ENCODE measurements around the gene SSX2.
"Not testable (repeated sequence)": the region's sequence is repeated elsewhere in the genome, so short reads cannot be mapped to it uniquely, and the experiment has no call there.

Gene SSX2

GRCh38 chrX:52707078-52707477, at the start of gene SSX2:
Gene SSX2 (minus strand): TSS chrX:52707178. CDS start chrX:52705749, 1,429 bp downstream.
- DNase-seq = not testable (repeated sequence)

GRCh38 chrX:52750952-52751351, 44.0 kb upstream of the SSX2 start, which contains the start of gene SSX2B:
Gene SSX2B (plus strand): TSS chrX:52751252. CDS start chrX:52752681, 1,429 bp downstream.
- DNase-seq = not testable (repeated sequence)

- DNase-seq = not testable (repeated sequence)
These were observed 14.9 kb downstream of the SSX2 start for GRCh38 chrX:52692034-52692433.

GRCh38 chrX:52662218-52662617, 44.8 kb downstream of the SSX2 start:
- DNase-seq = not testable (repeated sequence)

GRCh38 chrX:52655475-52655874, 51.5 kb downstream of the SSX2 start:
- DNase-seq = not testable (repeated sequence)

GRCh38 chrX:52654800-52655199, 52.2 kb downstream of the SSX2 start, which contains the start of gene SSX7:
Gene SSX7 (minus strand): TSS chrX:52654900. CDS start chrX:52653472, 1,428 bp downstream.
- not testable (repeated sequence) for DNase-seq

DNA sequence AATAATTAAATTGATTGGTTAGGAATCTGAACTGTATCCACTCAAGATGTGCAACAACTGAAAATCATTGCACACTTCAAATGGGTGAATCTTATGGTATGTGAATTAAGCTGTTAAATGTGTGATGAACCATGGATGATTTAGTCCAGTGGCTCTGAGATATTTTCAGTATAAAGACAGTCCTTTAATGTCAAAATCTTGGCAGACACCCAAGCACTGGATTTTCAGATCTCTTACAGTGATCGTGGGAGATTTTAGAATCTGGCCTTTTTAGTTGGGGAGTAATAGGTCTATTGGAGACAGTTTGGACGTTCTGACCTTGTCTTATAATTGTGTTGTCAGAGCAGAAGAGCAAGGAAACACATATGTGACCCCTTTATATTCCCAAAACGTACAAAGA, 56.3 kb downstream of the SSX2 start:
- DNase-seq = not testable (repeated sequence)

GRCh38 chrX:52648956-52649355, 58.0 kb downstream of the SSX2 start:
- not testable (repeated sequence) for DNase-seq
